Large intestine (tissue), 3 donors: Measurements from ENCODE around the gene IL27RA. TPM values are rescaled to one million over a fixed set of nuclear protein-coding genes. Genes with fewer than 3 reads are reported as not detected.

Experiments used
- DNase-seq, 2 donors: peaks; one replicate each; pipeline versions ENCODE4 v3.0.0 to v3.0.0-alpha.2; 2013
- H3K27ac ChIP-seq: one replicate; pipeline ENCODE4 v1.5.1; 2013; ENCODE audit warnings: low read length
- H3K27me3 ChIP-seq: 2 replicates; pipeline ENCODE4 v1.6.1; 2013; ENCODE audit warnings: low read length; ENCODE audit not compliant: control insufficient read depth, insufficient read depth
- H3K36me3 ChIP-seq: 2 replicates; pipeline ENCODE4 v1.6.1; 2013; ENCODE audit warnings: low read length; ENCODE audit not compliant: control insufficient read depth, insufficient read depth
- H3K4me1 ChIP-seq: one replicate; pipeline ENCODE4 v1.6.1; 2013; ENCODE audit warnings: low read length; ENCODE audit not compliant: control insufficient read depth, insufficient read depth
- H3K4me3 ChIP-seq: one replicate; pipeline ENCODE4 v1.5.1; 2013; ENCODE audit warnings: low read length
- H3K9me3 ChIP-seq: one replicate; pipeline ENCODE4 v1.6.1; 2013; ENCODE audit warnings: mild to moderate bottlenecking, low read depth, low read length, moderate library complexity; ENCODE audit not compliant: control insufficient read depth
- WGBS: methylation state at CpG from one replicate; pipeline ENCODE4 v1.1.5; 2013; ENCODE audit warnings: low lambda C conversion rate; ENCODE audit not compliant: insufficient coverage; 5-methylcytosine and 5-hydroxymethylcytosine counted together
- polyA plus RNA-seq: library from polyadenylated mRNA; unstranded; fragments of 120-200 nt; gene quantifications from one replicate; pipeline ENCODE4 v1.2.1, GENCODE V29; 2013

The IL27RA gene
- polyA plus RNA-seq, 1 donor = 6.4 TPM

- no CpG with 5 or more reads among the region's 51 CpGs for WGBS
- no peaks in the 10 kb centered on the region for H3K36me3 ChIP-seq
- DNase-seq = peak; percentile 70 to 88
- peak within 1 kb of the TSS; percentile 98 for H3K27ac ChIP-seq
- peaks cover 2% of the 10 kb centered on the region for H3K27me3 ChIP-seq
- peaks cover 3% of the 10 kb centered on the region for H3K9me3 ChIP-seq
- H3K4me3 ChIP-seq = peak within 1 kb of the TSS; percentile 86
- H3K4me1 ChIP-seq = peaks cover 12% of the 10 kb centered on the region
Observed at GRCh38 chr19:14072535-14073260, 41.1 kb downstream of the IL27RA start, which contains the start of gene MISP3. Gene MISP3, plus strand, starts transcription at chr19:14072786. Its CDS starts 524 bp downstream, at chr19:14073310.

- Histone ChIP-seq H3K9me3 (peaks cover 3% of the 10 kb centered on the region), H3K27me3 (peaks cover 2% of the 10 kb centered on the region), H3K4me1 (peaks cover 12% of the 10 kb centered on the region), H3K4me3 (peak overlapping the region; percentile 86), H3K36me3 (no peaks in the 10 kb centered on the region), H3K27ac (peak overlapping the region; percentile 98)
- DNase-seq = peak; percentile 68 to 90
- WGBS = no CpG with 5 or more reads among the region's 106 CpGs
Observed at GRCh38 chr19:14073261-14073924, 41.8 kb downstream of the IL27RA start.

DNA sequence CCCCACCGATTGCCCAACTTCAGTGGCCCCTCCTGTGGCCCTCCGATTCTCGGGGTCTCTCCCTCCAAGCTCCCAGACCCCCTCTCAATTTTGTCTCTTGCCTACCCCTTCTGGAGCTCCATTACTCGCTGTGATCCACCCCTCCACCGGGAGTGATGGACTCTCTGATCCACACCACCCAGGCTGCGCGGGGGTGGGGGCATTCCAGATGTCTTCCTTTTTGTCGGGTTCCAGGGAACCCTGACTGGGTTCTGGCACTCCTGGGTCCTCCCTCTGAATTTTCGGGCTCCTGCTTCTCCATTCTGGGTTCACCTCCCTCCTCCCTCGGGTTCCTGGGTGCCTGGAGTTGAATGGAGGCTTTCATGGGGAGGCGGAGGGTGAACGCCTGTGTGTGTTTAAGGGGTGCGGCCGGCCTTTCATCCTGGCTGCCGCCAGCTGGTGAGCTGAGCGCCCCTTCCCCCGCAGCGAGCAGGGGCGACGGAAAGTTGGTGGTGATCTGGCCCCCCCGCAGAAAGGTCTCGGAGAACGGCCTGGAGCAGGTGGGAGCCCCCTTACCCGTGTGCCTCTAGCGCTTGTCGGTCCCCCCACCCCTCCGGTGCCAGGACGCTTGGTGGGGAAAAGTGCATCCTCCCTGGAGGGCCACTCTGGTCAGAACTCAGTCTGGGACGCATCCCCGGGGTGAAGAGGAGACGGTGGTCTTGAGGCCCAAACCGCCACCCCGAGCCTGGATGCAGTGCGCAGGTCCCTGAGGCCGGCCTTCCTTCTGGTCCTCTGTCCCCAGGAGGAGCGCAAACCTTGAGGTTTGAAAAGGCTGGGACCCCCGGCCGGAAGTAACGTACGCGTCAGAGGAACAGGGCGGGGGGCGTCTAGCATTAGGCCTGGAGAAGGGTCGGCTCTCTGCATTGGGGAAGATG is 42.6 kb downstream of the IL27RA start:
- no CpG with 5 or more reads among the region's 44 CpGs for WGBS
- Histone ChIP-seq H3K27me3 (peaks cover 2% of the 10 kb centered on the region), H3K9me3 (peaks cover 3% of the 10 kb centered on the region), H3K27ac (peak overlapping the region; percentile 82), H3K4me1 (peaks cover 12% of the 10 kb centered on the region), H3K36me3 (no peaks in the 10 kb centered on the region), H3K4me3 (peak overlapping the region; percentile 79)
- DNase-seq = peak in 1 of 2 donors; percentile 81

DNA sequence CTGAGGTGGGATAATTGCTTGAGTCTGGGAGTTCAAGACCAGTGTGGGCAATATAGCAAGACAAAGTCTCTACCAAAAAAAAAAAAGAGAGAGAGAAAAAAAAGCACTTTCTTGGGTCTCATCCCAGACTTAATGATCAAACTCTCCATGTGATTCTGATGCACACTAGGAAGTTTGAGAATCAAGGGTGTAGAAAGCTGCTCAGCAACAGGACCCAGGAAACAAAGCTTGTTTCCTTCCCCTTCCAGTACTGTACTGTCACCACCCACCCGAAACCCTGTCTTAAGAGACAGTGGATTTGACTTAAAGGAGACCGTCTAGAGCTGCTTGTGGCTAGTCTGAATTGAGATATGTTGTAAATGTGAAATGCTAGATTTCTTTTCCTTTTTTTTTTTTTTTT is 46.8 kb downstream of the IL27RA start:
- no peak overlapping the region for H3K27ac ChIP-seq
- no peaks in the 10 kb centered on the region for H3K36me3 ChIP-seq
- H3K4me3 ChIP-seq = no peak overlapping the region
- DNase-seq = no peak
- no CpG with 5 or more reads among the region's 2 CpGs for WGBS
- H3K27me3 ChIP-seq = no peaks in the 10 kb centered on the region
- no peaks in the 10 kb centered on the region for H3K9me3 ChIP-seq
- peaks cover 20% of the 10 kb centered on the region for H3K4me1 ChIP-seq

- Histone ChIP-seq H3K4me1 (peaks cover 16% of the 10 kb centered on the region), H3K9me3 (no peaks in the 10 kb centered on the region), H3K27ac (peak overlapping the region; percentile 98), H3K36me3 (no peaks in the 10 kb centered on the region), H3K27me3 (no peaks in the 10 kb centered on the region), H3K4me3 (peak overlapping the region; percentile 97)
- DNase-seq = peak; percentile 99
- no CpG with 5 or more reads among the region's 50 CpGs for WGBS
Observed at GRCh38 chr19:14080887-14081796, 49.6 kb downstream of the IL27RA start.

DNA sequence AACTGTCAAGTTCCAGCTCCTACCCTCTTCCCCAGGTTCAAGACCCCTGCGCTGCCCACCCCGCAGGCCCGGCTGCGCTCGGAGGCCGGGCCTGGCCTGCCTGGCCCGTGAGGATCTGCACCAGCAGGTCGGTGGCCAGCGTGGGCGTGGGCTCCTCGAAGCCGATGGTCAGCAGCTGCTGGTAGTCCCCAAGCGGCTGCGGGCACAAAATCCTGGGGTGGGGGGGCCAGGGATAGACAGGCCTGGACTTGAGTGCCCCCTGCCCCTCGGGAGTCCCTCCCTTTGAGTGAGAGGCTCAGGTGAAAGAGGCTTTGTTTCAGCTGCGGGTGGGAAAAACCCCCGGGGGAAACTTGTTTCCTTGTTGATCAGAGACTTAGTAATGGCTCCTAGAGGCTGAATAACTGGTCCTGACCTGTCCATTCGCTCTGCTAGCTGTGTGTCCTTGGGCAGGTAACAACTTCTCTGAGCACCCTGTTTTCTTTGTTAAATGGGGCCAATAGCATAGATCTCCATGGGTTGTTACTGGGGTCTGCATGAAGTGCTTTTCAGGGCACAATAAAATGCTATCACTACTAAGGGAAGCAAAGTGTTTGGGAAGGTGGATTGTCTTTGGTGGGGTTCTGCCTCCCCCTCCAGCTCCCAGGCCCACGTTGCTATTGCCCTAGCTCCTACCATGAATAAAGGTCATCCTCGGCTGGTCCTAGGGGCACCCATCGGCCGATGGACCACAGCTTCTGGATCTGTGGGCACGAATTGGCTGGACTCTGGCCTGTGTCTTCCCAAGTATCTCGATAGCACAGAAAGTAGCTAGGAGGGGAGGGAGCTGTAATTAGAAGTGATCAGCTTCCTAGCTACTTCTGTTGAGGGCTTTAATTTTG is 50.5 kb downstream of the IL27RA start:
- H3K4me1 ChIP-seq = peaks cover 16% of the 10 kb centered on the region
- DNase-seq = no peak
- H3K9me3 ChIP-seq = no peaks in the 10 kb centered on the region
- H3K27ac ChIP-seq = peak overlapping the region; percentile 85
- peak overlapping the region; percentile 97 for H3K4me3 ChIP-seq
- H3K36me3 ChIP-seq = no peaks in the 10 kb centered on the region
- no CpG with 5 or more reads among the region's 24 CpGs for WGBS
- H3K27me3 ChIP-seq = no peaks in the 10 kb centered on the region

- Histone ChIP-seq H3K27ac (no peak overlapping the region), H3K9me3 (no peaks in the 10 kb centered on the region), H3K27me3 (no peaks in the 10 kb centered on the region), H3K4me3 (no peak overlapping the region), H3K36me3 (no peaks in the 10 kb centered on the region), H3K4me1 (peaks cover 16% of the 10 kb centered on the region)
- DNase-seq = no peak
- 67% methylated on average over 1 of the region's 1 CpG for WGBS
Observed at GRCh38 chr19:14082675-14082960, 51.1 kb downstream of the IL27RA start.

- H3K36me3 ChIP-seq = peaks cover 12% of the 10 kb centered on the region
- WGBS = no CpG with 5 or more reads among the region's 54 CpGs
- H3K4me3 ChIP-seq = peak within 1 kb of the TSS; percentile 15
- peaks cover 17% of the 10 kb centered on the region for H3K4me1 ChIP-seq
- H3K9me3 ChIP-seq = no peaks in the 10 kb centered on the region
- H3K27me3 ChIP-seq = no peaks in the 10 kb centered on the region
- no peak within 1 kb of the TSS for H3K27ac ChIP-seq
- peak in 1 of 2 donors; percentile 61 for DNase-seq
Observed at GRCh38 chr19:14085309-14085995, 53.9 kb downstream of the IL27RA start, which contains the start of gene C19orf67. Gene C19orf67, minus strand, starts transcription at chr19:14085783. Its CDS starts 156 bp downstream, at chr19:14085627.
